ENCODE measurements around the gene EIF3K.

EIF3K gene

DNA sequence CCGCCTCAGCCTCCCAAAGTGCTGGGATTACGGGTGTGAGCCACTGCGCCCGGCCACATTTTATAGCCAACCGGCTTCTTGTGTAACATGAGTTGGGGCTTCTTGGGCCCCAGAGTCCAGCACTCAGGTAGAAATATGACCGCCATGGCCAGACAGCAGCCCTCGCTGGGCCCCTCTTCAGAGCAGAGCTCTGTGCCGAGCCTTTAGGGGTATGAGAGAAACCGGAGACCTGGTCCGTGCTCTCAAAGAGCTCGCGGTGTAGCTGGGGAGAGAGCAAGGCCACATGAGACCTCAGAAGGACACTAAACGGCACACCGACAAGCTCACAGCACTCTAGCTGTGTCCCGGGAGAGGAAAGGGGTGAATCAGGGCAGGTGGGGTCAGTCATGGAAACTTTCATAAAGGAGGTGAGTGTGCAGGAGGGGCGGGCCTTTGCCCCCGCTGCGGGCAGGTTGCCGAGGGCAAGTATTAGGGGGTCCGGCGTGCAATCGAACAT is 44.2 kb downstream of the EIF3K start:
- no peaks in the 10 kb centered on the region for H3K36me3 ChIP-seq (ENCODE audit: control insufficient read depth, insufficient read depth, low read length)
- H3K23ac ChIP-seq (ENCODE audit: low read length) = peak overlapping the region; percentile 83
- no peaks in the 10 kb centered on the region for H3K27me3 ChIP-seq (ENCODE audit: insufficient read depth, low read length, poor library complexity)
- H3K27ac ChIP-seq (ENCODE audit: low read depth, low read length) = peak overlapping the region; percentile 37
- peaks cover 36% of the 10 kb centered on the region for H3K4me1 ChIP-seq (ENCODE audit: control insufficient read depth, low read depth, low read length)
- peak overlapping the region; percentile 10 for H3K56ac ChIP-seq (ENCODE audit: low read length)
- peaks cover 82% of the 10 kb centered on the region for H3K79me2 ChIP-seq (ENCODE audit: control insufficient read depth, insufficient read depth, low read length)
- H2BK120ac ChIP-seq (ENCODE audit: low read depth, low read length) = no peak overlapping the region
- H3K4me3 ChIP-seq (ENCODE audit: low read length) = no peak overlapping the region
- no peak overlapping the region for H2AK5ac ChIP-seq (ENCODE audit: low read length)
- H3K9ac ChIP-seq (ENCODE audit: low read length) = no peak overlapping the region
- no peak overlapping the region for H4K5ac ChIP-seq (ENCODE audit: low read length)
- no peak overlapping the region for H3K4ac ChIP-seq (ENCODE audit: low read depth, low read length)
- H3K18ac ChIP-seq (ENCODE audit: low read length) = no peak overlapping the region
- peaks cover 5% of the 10 kb centered on the region for H3K79me1 ChIP-seq (ENCODE audit: low read length)
- no peak overlapping the region for H3K4me2 ChIP-seq (ENCODE audit: low read length)
- WGBS (ENCODE audit: extremely low coverage, insufficient coverage, low lambda C conversion rate) = no CpG with 5 or more reads among the region's 22 CpGs
- DNase-seq = no peak
- H2BK5ac ChIP-seq (ENCODE audit: low read length) = peak overlapping the region; percentile 35
- H4K8ac ChIP-seq (ENCODE audit: low read depth, low read length) = no peak overlapping the region
- H2BK15ac ChIP-seq (replicated peaks; ENCODE audit: low read depth) = no peak overlapping the region

DNA sequence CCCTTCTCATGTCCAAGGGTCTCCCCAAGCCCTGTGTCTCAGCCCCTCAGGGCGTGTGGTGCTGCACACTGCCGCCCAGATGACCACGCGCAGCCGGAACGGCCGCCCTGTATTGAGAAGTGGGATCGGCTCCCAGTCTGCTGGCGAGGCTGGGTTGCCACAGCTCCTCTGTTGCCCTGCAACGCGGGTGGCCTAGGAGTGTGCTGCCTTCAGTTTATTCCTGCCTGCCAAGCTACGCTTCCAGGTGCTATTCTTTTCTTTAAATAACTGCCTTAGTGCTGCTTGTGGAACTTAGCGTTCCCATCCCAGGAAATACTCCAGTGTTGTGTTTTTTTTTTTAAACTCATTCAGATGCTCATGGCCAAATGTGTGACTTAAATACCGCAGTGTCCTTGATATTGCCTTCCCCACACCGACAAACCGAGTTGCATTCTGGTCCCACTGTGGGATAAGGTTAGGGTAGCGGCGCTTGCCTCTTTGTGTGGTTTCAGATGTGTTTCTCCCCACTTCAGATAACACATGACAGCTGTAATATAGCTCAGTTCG is 45.0 kb downstream of the EIF3K start:
- Histone ChIP-seq H3K18ac (ENCODE audit: low read length) (no peak overlapping the region), H2BK120ac (ENCODE audit: low read depth, low read length) (no peak overlapping the region), H3K9ac (ENCODE audit: low read length) (peak overlapping the region; percentile 16), H2BK15ac (replicated peaks; ENCODE audit: low read depth) (no peak overlapping the region), H3K23ac (ENCODE audit: low read length) (peak overlapping the region; percentile 83), H2AK5ac (ENCODE audit: low read length) (no peak overlapping the region), H3K4ac (ENCODE audit: low read depth, low read length) (no peak overlapping the region), H3K79me2 (ENCODE audit: control insufficient read depth, insufficient read depth, low read length) (peaks cover 82% of the 10 kb centered on the region), H4K8ac (ENCODE audit: low read depth, low read length) (no peak overlapping the region), H3K4me1 (ENCODE audit: control insufficient read depth, low read depth, low read length) (peaks cover 36% of the 10 kb centered on the region), H3K79me1 (ENCODE audit: low read length) (peaks cover 9% of the 10 kb centered on the region), H3K4me3 (ENCODE audit: low read length) (no peak overlapping the region), H4K5ac (ENCODE audit: low read length) (no peak overlapping the region), H3K4me2 (ENCODE audit: low read length) (no peak overlapping the region), H3K36me3 (ENCODE audit: control insufficient read depth, insufficient read depth, low read length) (no peaks in the 10 kb centered on the region), H3K27ac (ENCODE audit: low read depth, low read length) (no peak overlapping the region), H3K56ac (ENCODE audit: low read length) (peak overlapping the region; percentile 49), H3K27me3 (ENCODE audit: insufficient read depth, low read length, poor library complexity) (no peaks in the 10 kb centered on the region), H2BK5ac (ENCODE audit: low read length) (peak overlapping the region; percentile 12)
- no peak for DNase-seq
- no CpG with 5 or more reads among the region's 19 CpGs for WGBS (ENCODE audit: extremely low coverage, insufficient coverage, low lambda C conversion rate)

DNA sequence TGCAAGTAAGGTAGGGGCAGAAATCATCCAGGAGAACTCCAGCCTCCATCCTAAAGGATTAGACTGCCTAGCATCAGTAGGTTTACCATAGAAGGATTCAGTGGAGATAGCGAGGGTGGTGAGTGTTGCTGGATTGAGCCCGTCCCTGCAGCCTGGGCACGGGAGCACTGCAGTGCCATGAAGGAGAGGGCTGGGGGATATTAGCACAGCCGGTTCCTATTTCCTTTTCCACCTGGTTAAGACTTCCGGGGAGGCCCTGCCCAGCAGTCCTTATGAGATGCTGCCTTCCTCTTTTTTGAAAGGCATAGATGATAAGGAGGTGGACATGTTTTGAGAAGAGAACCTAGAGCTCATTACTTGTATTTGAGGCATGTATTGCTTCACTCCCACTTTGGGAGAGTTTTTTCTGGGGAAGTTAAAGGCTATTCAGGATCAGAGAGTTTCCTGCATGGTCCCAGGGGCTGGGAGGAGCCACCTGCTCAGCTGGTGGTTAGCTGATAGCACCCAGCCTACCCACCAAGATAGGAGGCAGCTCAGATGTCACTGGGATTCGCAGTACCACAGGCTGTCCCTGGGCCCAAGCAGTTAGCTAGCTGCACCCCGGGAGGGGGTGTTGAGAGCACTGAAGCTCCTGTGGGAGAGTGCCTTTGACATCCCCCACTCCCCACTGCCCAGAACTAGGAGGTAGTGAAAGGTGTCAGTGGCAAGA is 45.7 kb downstream of the EIF3K start:
- Histone ChIP-seq H2BK15ac (replicated peaks; ENCODE audit: low read depth) (no peak overlapping the region), H3K4me2 (ENCODE audit: low read length) (no peak overlapping the region), H4K8ac (ENCODE audit: low read depth, low read length) (no peak overlapping the region), H2AK5ac (ENCODE audit: low read length) (no peak overlapping the region), H3K36me3 (ENCODE audit: control insufficient read depth, insufficient read depth, low read length) (no peaks in the 10 kb centered on the region), H3K27me3 (ENCODE audit: insufficient read depth, low read length, poor library complexity) (no peaks in the 10 kb centered on the region), H3K23ac (ENCODE audit: low read length) (no peak overlapping the region), H2BK120ac (ENCODE audit: low read depth, low read length) (no peak overlapping the region), H3K4me1 (ENCODE audit: control insufficient read depth, low read depth, low read length) (peaks cover 38% of the 10 kb centered on the region), H3K9ac (ENCODE audit: low read length) (peak overlapping the region; percentile 16), H3K79me2 (ENCODE audit: control insufficient read depth, insufficient read depth, low read length) (peaks cover 82% of the 10 kb centered on the region), H3K27ac (ENCODE audit: low read depth, low read length) (peak overlapping the region; percentile 84), H3K56ac (ENCODE audit: low read length) (peak overlapping the region; percentile 49), H3K18ac (ENCODE audit: low read length) (peak overlapping the region; percentile 71), H4K5ac (ENCODE audit: low read length) (no peak overlapping the region), H3K4ac (ENCODE audit: low read depth, low read length) (no peak overlapping the region), H3K79me1 (ENCODE audit: low read length) (peaks cover 11% of the 10 kb centered on the region), H3K4me3 (ENCODE audit: low read length) (no peak overlapping the region), H2BK5ac (ENCODE audit: low read length) (peak overlapping the region; percentile 12)
- WGBS (ENCODE audit: extremely low coverage, insufficient coverage, low lambda C conversion rate) = no CpG with 5 or more reads among the region's 7 CpGs
- peak; percentile 59 for DNase-seq

DNA sequence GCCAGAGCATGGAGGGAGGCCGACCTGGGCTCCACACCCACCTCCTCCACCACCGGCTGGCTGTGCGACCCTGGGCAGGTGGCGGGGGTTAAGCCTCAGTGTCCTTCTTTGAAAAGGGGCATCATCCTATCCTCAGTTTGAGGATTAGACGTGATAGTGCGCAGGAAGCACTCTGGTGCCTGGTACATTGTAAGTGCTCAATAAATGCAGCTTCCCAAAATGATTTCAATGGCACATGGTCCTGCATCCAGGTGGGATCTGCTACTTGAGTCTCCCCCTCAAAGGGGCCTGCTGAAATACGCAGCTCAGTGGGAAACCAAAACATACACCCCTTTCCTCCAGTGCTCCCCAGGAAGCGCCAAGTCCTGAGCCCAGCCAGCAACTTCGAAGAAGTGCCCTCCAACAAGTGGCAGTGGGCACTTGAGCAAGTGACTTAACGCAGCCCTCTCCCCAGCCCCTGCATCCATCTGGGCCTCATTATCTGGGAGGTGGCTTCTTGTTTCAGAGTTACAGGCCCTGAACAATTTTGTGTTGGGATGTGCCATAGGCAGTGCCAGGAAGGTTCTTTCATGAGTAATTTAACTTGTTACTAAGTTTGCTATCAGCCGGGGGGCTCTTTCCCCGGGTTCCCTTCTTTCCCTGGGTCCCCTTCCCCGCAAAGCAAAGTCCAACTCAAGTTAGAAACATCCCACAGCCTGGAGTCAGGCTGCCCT is 46.4 kb downstream of the EIF3K start:
- Histone ChIP-seq H3K27ac (ENCODE audit: low read depth, low read length) (peak overlapping the region; percentile 84), H3K4me1 (ENCODE audit: control insufficient read depth, low read depth, low read length) (peaks cover 42% of the 10 kb centered on the region), H2BK120ac (ENCODE audit: low read depth, low read length) (no peak overlapping the region), H2BK5ac (ENCODE audit: low read length) (peak overlapping the region; percentile 64), H3K9ac (ENCODE audit: low read length) (peak overlapping the region; percentile 61), H3K18ac (ENCODE audit: low read length) (peak overlapping the region; percentile 71), H3K36me3 (ENCODE audit: control insufficient read depth, insufficient read depth, low read length) (no peaks in the 10 kb centered on the region), H3K79me1 (ENCODE audit: low read length) (peaks cover 16% of the 10 kb centered on the region), H3K4me2 (ENCODE audit: low read length) (no peak overlapping the region), H2BK15ac (replicated peaks; ENCODE audit: low read depth) (no peak overlapping the region), H4K5ac (ENCODE audit: low read length) (no peak overlapping the region), H3K56ac (ENCODE audit: low read length) (peak overlapping the region; percentile 83), H2AK5ac (ENCODE audit: low read length) (no peak overlapping the region), H3K4me3 (ENCODE audit: low read length) (no peak overlapping the region), H3K4ac (ENCODE audit: low read depth, low read length) (peak overlapping the region; percentile 46), H3K23ac (ENCODE audit: low read length) (no peak overlapping the region), H4K8ac (ENCODE audit: low read depth, low read length) (no peak overlapping the region), H3K27me3 (ENCODE audit: insufficient read depth, low read length, poor library complexity) (no peaks in the 10 kb centered on the region), H3K79me2 (ENCODE audit: control insufficient read depth, insufficient read depth, low read length) (peaks cover 83% of the 10 kb centered on the region)
- DNase-seq = no peak
- WGBS (ENCODE audit: extremely low coverage, insufficient coverage, low lambda C conversion rate) = no CpG with 5 or more reads among the region's 13 CpGs

DNA sequence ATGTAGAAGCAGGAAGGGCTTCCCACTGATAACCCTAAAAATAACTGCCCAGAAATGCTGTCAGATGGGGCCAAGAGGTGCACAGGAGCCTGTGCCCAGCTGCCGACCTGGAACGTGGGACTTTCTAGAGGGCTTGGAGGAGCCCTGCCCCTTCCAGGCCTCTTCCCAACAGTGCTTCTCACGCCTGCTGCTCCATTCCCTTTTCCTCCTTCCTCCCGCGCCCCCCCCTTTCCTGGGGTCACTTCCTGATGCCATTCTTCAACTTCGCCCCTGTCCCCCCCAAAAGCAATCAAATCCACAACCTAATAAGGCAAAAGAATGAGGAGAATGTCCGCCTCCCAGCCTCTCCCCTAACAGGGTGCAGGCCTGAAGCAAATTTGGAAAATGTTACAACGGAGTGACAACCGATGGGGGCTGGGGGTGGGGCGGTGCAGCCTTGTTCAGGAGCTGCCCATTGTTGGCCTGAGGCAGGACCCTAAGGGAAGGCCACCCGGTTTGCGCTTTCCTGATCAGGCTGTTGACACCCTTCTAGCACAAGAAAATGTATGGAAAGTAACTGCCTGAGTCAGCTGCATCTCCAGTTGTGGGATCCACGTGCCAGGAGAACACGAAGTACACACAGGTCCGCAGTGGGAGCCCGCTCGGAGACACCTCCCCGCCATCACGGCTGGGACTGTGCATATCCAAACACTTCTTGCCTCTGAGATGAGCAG is 47.1 kb downstream of the EIF3K start:
- Histone ChIP-seq H3K4me2 (ENCODE audit: low read length) (peak overlapping the region; percentile 26), H3K18ac (ENCODE audit: low read length) (peak overlapping the region; percentile 71), H2AK5ac (ENCODE audit: low read length) (peak overlapping the region; percentile 86), H3K56ac (ENCODE audit: low read length) (peak overlapping the region; percentile 93), H3K27ac (ENCODE audit: low read depth, low read length) (peak overlapping the region; percentile 84), H3K4me1 (ENCODE audit: control insufficient read depth, low read depth, low read length) (peaks cover 44% of the 10 kb centered on the region), H3K79me1 (ENCODE audit: low read length) (peaks cover 16% of the 10 kb centered on the region), H4K5ac (ENCODE audit: low read length) (no peak overlapping the region), H2BK120ac (ENCODE audit: low read depth, low read length) (peak overlapping the region; percentile 14), H3K4ac (ENCODE audit: low read depth, low read length) (peak overlapping the region; percentile 58), H3K23ac (ENCODE audit: low read length) (no peak overlapping the region), H4K8ac (ENCODE audit: low read depth, low read length) (no peak overlapping the region), H3K36me3 (ENCODE audit: control insufficient read depth, insufficient read depth, low read length) (no peaks in the 10 kb centered on the region), H3K27me3 (ENCODE audit: insufficient read depth, low read length, poor library complexity) (no peaks in the 10 kb centered on the region), H3K9ac (ENCODE audit: low read length) (peak overlapping the region; percentile 70), H3K4me3 (ENCODE audit: low read length) (no peak overlapping the region), H2BK15ac (replicated peaks; ENCODE audit: low read depth) (no peak overlapping the region), H3K79me2 (ENCODE audit: control insufficient read depth, insufficient read depth, low read length) (peaks cover 82% of the 10 kb centered on the region), H2BK5ac (ENCODE audit: low read length) (peak overlapping the region; percentile 92)
- no CpG with 5 or more reads among the region's 19 CpGs for WGBS (ENCODE audit: extremely low coverage, insufficient coverage, low lambda C conversion rate)
- peak; percentile 99 for DNase-seq
